Activated T-cell treated with anti-CD3 and anti-CD28 coated beads, Interleukin-2, amount 50 U/mL, for 24 hours (primary cell): Measurements from ENCODE around the gene BEND7.

Source experiments
- DNase-seq: peaks from one replicate; pipeline ENCODE4 v3.0.0-alpha.2; 2020
- H3K27ac Mint-ChIP-seq: 2 replicates; pipeline ENCODE4 v1.8.0; 2020; ENCODE audit warnings: mild to moderate bottlenecking, mixed read lengths
- H3K27me3 Mint-ChIP-seq: 2 replicates; pipeline ENCODE4 v1.8.0; 2020; ENCODE audit warnings: mixed read lengths
- H3K36me3 Mint-ChIP-seq: 2 replicates; pipeline ENCODE4 v1.8.0; 2020; ENCODE audit warnings: low read depth, mixed read lengths
- H3K4me1 Mint-ChIP-seq: 2 replicates; pipeline ENCODE4 v1.8.0; 2020; ENCODE audit warnings: low read depth, mixed read lengths
- H3K4me3 Mint-ChIP-seq: 2 replicates; pipeline ENCODE4 v1.8.0; 2020; ENCODE audit warnings: mild to moderate bottlenecking, moderate library complexity, mixed read lengths
- H3K9me3 Mint-ChIP-seq: 2 replicates; pipeline ENCODE4 v1.8.0; 2020; ENCODE audit warnings: mixed read lengths

The BEND7 gene

DNA sequence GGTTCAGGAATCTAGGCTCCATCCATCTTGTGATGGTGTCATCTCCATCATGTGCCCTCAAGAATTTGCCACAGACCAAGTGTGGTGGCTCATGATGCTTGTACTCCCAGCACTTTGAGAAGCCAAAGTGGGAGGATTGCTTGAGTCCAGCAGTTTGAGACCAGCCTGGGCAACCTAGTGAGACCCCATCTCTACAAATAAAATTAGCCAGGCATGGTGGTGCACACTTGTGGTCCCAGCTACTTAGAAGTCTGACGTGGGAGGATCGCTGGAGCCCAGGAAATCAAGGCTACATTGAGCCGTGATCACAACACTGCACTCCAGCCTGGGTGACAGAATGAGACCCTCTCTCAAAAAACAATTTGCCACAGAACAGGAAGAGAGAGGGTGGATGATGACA, 127.7 kb downstream of the BEND7 start:
- no peaks in the 10 kb centered on the region for H3K4me1 Mint-ChIP-seq
- H3K4me3 Mint-ChIP-seq: no peak overlapping the region
- DNase-seq: no peak
- H3K27me3 Mint-ChIP-seq: peaks cover 27% of the 10 kb centered on the region
- H3K27ac Mint-ChIP-seq: no peak overlapping the region
- no peaks in the 10 kb centered on the region for H3K9me3 Mint-ChIP-seq
- no peaks in the 10 kb centered on the region for H3K36me3 Mint-ChIP-seq

DNA sequence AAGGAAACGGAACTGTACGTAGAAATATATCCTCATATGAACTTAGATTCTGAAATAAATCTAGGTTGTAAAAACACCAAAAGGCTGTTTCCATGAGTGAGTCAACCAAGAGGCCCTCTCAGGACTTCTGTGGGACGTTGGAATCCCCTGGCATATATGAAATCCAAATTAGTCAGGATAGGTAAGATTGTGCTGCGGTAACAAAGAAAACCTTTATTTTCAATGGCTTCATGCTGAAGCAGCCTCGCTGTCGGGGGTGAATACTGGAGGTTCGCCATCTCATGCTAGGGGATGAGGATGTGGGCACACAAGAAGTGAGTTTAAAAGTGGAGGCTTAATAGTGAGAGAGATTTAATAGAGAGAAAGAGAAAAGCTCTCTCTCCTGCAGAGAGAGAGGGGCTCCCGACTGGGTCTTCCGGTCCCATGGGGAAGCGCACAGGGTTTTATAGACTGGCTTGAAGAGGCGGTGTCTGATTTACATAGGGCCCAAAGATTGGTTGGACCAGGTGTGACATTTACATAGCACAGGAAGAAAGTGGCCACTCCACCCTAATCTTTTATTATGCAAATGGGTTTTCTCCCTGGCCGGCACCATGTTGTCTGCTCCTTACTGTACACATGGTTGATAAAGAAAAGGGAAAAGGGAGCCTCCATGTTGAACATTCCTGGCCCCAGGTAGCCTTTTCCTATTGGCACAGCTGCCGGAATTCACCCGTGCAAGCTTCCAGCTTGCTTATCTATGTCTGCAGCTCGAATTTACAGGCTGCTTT, 128.4 kb downstream of the BEND7 start:
- H3K9me3 Mint-ChIP-seq: no peaks in the 10 kb centered on the region
- H3K4me3 Mint-ChIP-seq: no peak overlapping the region
- H3K36me3 Mint-ChIP-seq: no peaks in the 10 kb centered on the region
- no peaks in the 10 kb centered on the region for H3K4me1 Mint-ChIP-seq
- no peak overlapping the region for H3K27ac Mint-ChIP-seq
- H3K27me3 Mint-ChIP-seq: peaks cover 27% of the 10 kb centered on the region
- DNase-seq: no peak

DNA sequence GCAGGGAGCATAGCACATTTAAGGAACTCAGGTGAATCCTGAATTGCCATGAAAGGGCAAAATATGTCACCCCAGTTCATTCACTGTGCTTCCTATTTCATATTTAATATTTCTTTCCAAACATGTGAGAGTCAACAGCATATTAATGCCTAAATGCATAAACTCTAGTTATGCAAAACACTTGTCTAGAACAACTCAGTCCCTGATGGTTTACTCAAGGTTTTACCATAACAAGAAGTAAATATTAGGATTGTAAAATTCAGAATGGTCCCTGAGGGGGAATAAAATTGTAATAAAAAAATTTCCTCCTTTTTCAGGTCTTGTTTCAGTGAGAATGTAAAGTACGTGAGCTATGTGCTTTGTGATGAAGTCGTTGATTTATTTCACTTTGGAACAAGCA, 129.1 kb downstream of the BEND7 start:
- no peak overlapping the region for H3K4me3 Mint-ChIP-seq
- no peak for DNase-seq
- no peaks in the 10 kb centered on the region for H3K36me3 Mint-ChIP-seq
- no peaks in the 10 kb centered on the region for H3K4me1 Mint-ChIP-seq
- H3K9me3 Mint-ChIP-seq: no peaks in the 10 kb centered on the region
- no peak overlapping the region for H3K27ac Mint-ChIP-seq
- peaks cover 27% of the 10 kb centered on the region for H3K27me3 Mint-ChIP-seq

DNA sequence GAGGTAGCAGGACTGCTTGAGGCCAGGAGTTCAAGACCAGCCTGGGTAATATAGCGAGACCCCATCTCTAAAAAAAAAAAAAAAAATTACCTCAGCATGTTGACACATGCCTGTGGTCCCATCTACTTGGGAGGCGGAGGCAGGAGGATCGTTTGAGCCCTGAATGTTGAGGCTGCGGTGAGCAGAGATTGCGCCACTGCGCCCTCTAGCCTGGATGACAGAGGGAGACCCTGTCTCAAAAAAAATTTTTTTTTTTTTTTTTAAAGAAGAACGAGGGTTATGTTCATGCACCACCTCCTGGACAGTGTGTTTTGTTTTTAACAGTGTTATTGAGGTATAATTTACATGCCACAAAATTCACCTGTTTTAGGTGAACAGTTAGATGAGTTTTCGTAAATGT, 129.6 kb downstream of the BEND7 start:
- no peaks in the 10 kb centered on the region for H3K36me3 Mint-ChIP-seq
- no peak overlapping the region for H3K27ac Mint-ChIP-seq
- DNase-seq: no peak
- H3K27me3 Mint-ChIP-seq: peaks cover 29% of the 10 kb centered on the region
- H3K4me1 Mint-ChIP-seq: no peaks in the 10 kb centered on the region
- H3K4me3 Mint-ChIP-seq: no peak overlapping the region
- no peaks in the 10 kb centered on the region for H3K9me3 Mint-ChIP-seq

DNA sequence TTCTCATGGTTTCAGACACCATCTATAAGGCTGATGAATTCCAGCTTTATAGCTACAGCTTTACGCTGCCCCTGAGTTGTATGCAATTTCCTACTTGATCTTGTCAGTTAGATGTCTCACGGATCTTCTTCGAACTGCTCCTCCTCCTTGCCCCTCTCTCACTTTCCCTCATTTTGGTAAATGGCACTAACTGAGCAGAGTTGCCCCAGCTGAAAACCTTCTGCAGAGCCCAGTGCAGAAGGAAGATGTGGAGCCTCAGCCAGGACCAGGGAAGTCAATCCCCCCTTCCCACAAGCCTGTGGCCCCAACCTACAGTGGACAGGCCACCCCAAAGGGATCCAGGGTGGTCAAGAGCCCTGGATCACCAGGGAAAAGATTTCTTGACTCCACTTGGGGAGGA, 131.8 kb downstream of the BEND7 start:
- no peaks in the 10 kb centered on the region for H3K9me3 Mint-ChIP-seq
- H3K36me3 Mint-ChIP-seq: no peaks in the 10 kb centered on the region
- no peak overlapping the region for H3K4me3 Mint-ChIP-seq
- peaks cover 29% of the 10 kb centered on the region for H3K27me3 Mint-ChIP-seq
- H3K27ac Mint-ChIP-seq: no peak overlapping the region
- no peak for DNase-seq
- no peaks in the 10 kb centered on the region for H3K4me1 Mint-ChIP-seq

DNA sequence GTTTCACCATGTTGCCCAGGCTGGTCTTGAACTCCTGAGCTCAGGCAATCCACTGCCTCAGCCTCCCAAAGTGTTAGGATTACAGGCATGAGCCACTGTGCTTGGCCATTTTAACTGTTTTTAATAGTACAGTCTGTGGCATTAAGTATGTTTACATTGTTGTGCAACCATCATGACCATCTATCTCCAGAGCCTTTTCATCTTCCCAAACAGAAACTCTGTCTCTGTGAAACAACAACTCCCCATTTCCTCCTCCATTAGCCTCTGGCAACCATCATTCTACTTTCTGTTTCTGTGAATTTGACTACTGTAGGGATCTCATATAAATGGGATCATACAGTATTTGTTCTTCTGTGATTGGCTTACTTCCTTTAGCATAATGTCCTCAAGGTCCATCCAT, 132.4 kb downstream of the BEND7 start:
- Mint-ChIP-seq H3K9me3 (no peaks in the 10 kb centered on the region), H3K27ac (no peak overlapping the region), H3K4me3 (no peak overlapping the region), H3K27me3 (peaks cover 31% of the 10 kb centered on the region), H3K4me1 (no peaks in the 10 kb centered on the region), H3K36me3 (no peaks in the 10 kb centered on the region)
- DNase-seq: no peak

DNA sequence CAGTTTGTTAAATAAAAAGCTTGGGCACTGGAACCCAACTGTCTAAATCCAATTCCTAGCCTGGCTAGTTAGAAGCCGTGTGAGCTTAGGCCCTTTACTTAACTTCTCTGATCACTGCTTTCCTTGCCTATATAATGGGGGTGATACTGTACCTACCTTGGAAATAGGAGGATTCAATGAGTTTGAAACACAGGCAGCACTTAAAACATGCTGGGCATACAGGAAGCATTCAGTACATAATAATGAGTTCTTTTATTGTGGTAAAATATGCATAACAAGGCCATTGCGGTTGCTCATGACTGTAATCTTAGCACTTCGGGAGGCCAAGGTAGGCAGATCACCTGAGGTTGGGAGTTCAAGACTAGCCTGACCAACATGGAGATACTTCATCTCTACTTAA, 133.3 kb downstream of the BEND7 start:
- Mint-ChIP-seq H3K9me3 (no peaks in the 10 kb centered on the region), H3K4me3 (no peak overlapping the region), H3K4me1 (peaks cover 2% of the 10 kb centered on the region), H3K27me3 (peaks cover 28% of the 10 kb centered on the region), H3K27ac (no peak overlapping the region), H3K36me3 (no peaks in the 10 kb centered on the region)
- no peak for DNase-seq

DNA sequence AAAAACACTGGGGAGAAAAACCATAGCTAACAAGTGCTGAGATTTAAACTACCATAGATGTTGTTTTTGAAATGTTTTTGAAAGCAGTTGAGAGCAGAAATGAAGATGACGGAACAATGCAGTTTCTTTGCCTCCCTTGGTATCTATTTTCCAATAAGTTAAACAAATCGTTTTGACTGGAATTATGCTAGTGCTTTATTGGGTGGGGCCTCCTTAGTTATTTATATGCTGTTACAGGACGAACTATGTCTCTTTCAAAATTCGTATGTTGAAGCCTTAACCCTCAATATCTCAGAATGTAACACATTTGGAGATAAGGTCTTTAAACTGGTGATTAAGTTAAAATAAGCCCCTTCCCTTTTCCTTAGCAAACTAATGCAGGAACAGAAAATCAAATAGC, 135.2 kb downstream of the BEND7 start:
- no peak for DNase-seq
- peaks cover 23% of the 10 kb centered on the region for H3K27me3 Mint-ChIP-seq
- no peaks in the 10 kb centered on the region for H3K36me3 Mint-ChIP-seq
- H3K4me3 Mint-ChIP-seq: no peak overlapping the region
- H3K9me3 Mint-ChIP-seq: no peaks in the 10 kb centered on the region
- H3K27ac Mint-ChIP-seq: no peak overlapping the region
- H3K4me1 Mint-ChIP-seq: peaks cover 2% of the 10 kb centered on the region

DNA sequence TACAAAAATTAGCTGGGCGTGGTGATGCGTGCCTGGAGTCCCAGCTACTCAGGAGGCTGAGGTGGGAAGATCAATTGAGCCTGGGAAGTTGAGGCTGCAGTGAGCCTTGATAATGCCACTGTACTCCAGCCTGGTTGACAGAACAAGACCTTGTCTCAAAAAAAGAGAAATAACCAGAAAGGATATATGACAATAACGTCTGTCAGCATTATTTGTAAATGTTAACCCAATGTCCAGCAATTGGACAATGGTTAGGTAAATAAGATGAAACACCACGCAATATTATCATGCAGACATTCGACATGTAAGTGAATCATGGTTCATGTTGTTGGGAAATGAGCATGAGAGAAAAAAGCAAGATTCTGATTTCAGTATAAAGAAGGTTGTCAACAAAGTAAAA, 136.1 kb downstream of the BEND7 start:
- Mint-ChIP-seq H3K4me1 (peaks cover 2% of the 10 kb centered on the region), H3K27ac (no peak overlapping the region), H3K9me3 (no peaks in the 10 kb centered on the region), H3K4me3 (no peak overlapping the region), H3K27me3 (peaks cover 23% of the 10 kb centered on the region), H3K36me3 (no peaks in the 10 kb centered on the region)
- DNase-seq: no peak
